Spinal cord (tissue), 10 donors: Measurements from ENCODE around the gene PAGE4. TPM values are rescaled to one million over a fixed set of nuclear protein-coding genes. Genes with fewer than 3 reads are reported as not detected.

Source experiments
- DNase-seq, 6 donors: peaks; one replicate each; pipeline versions ENCODE4 v3.0.0 to v3.0.0-alpha.2; 2013 to 2015; ENCODE audit warnings: low spot score in 6 of 6, low read depth in 4 of 6
- H3K27ac ChIP-seq: one replicate; pipeline ENCODE4 v1.5.1; 2013; ENCODE audit warnings: low read depth, low read length, control low read depth
- H3K27me3 ChIP-seq: one replicate; pipeline ENCODE4 v1.6.1; 2013; ENCODE audit warnings: low read length; ENCODE audit not compliant: control insufficient read depth, insufficient read depth
- H3K36me3 ChIP-seq: one replicate; pipeline ENCODE4 v1.6.1; 2013; ENCODE audit warnings: low read length; ENCODE audit not compliant: control insufficient read depth, insufficient read depth
- H3K4me1 ChIP-seq: one replicate; pipeline ENCODE4 v1.6.1; 2013; ENCODE audit warnings: low read length; ENCODE audit not compliant: control insufficient read depth, insufficient read depth
- H3K4me3 ChIP-seq: one replicate; pipeline ENCODE4 v1.5.1; 2013; ENCODE audit warnings: low read depth, low read length, control low read depth
- H3K9me3 ChIP-seq: one replicate; pipeline ENCODE4 v1.6.1; 2013; ENCODE audit warnings: low read length; ENCODE audit not compliant: control insufficient read depth, insufficient read depth
- WGBS: methylation state at CpG from one replicate; pipeline ENCODE4 v1.1.5; 2013; ENCODE audit warnings: missing lambda C conversion rate; ENCODE audit not compliant: insufficient coverage; 5-methylcytosine and 5-hydroxymethylcytosine counted together
- long read RNA-seq, 4 donors: transcript quantifications; one replicate each; lab custom pipeline, GENCODE V29; 2026
- polyA plus RNA-seq, 2 donors: library from polyadenylated mRNA; unstranded; fragments of 120-200 nt; gene quantifications; one replicate each; pipeline ENCODE4 v1.2.1, GENCODE V29; 2013; ENCODE audit not compliant: insufficient read length in 2 of 2
- total RNA-seq, 2 donors: library from RNA; depleted of rRNA in 1 of 2; stranded (reverse); fragments of 120-200 nt in 1 of 2; fragments of >200 nt in 1 of 2; gene quantifications; one replicate each; pipeline versions ENCODE4 v1.2.3 to v1.2.4, GENCODE V29; 2013 to 2014
- donor health status: healthy.

Gene PAGE4
- under 1 TPM in 1 of 2 donors, not detected in 1; 0.55 TPM for total RNA-seq
- not detected for polyA plus RNA-seq
- long read RNA-seq, donor 1, partial matches to known transcripts = 0 of 1 reads
- long read RNA-seq, donor 1, other reads (novel, unspliced or antisense) = 0 of 1 reads
- long read RNA-seq, donor 2 = 0 reads
- long read RNA-seq, donor 3 = 0 reads
- long read RNA-seq, donor 4 = 0 reads

- 81% methylated on average over 8 of the region's 8 CpGs for WGBS
- H3K4me1 ChIP-seq = no peaks in the 10 kb centered on the region
- H3K36me3 ChIP-seq = no peaks in the 10 kb centered on the region
- no peak for DNase-seq
- H3K4me3 ChIP-seq = no peak within 1 kb of the TSS
- no peak within 1 kb of the TSS for H3K27ac ChIP-seq
- no peaks in the 10 kb centered on the region for H3K9me3 ChIP-seq
- H3K27me3 ChIP-seq = peaks cover 10% of the 10 kb centered on the region
Observed at GRCh38 chrX:49829016-49829415, at the start of gene PAGE4. Gene PAGE4, plus strand, starts transcription at chrX:49829303. Its CDS starts 1,126 bp downstream, at chrX:49830429.

GRCh38 chrX:49784747-49785280 lies 44.3 kb upstream of the PAGE4 start:
- Histone ChIP-seq H3K4me1 (no peaks in the 10 kb centered on the region), H3K27me3 (no peaks in the 10 kb centered on the region), H3K4me3 (no peak overlapping the region), H3K9me3 (no peaks in the 10 kb centered on the region), H3K27ac (no peak overlapping the region), H3K36me3 (no peaks in the 10 kb centered on the region)
- no peak for DNase-seq
- WGBS = 71% methylated on average over 1 of the region's 1 CpG

GRCh38 chrX:49792376-49792775 lies 36.7 kb upstream of the PAGE4 start:
- H3K36me3 ChIP-seq = no peaks in the 10 kb centered on the region
- H3K4me1 ChIP-seq = no peaks in the 10 kb centered on the region
- 38% methylated on average over 1 of the region's 1 CpG for WGBS
- no peak overlapping the region for H3K27ac ChIP-seq
- H3K27me3 ChIP-seq = no peaks in the 10 kb centered on the region
- H3K9me3 ChIP-seq = no peaks in the 10 kb centered on the region
- H3K4me3 ChIP-seq = no peak overlapping the region
- DNase-seq = no peak

GRCh38 chrX:49793686-49794085 lies 35.4 kb upstream of the PAGE4 start:
- Histone ChIP-seq H3K27ac (no peak overlapping the region), H3K27me3 (no peaks in the 10 kb centered on the region), H3K9me3 (no peaks in the 10 kb centered on the region), H3K36me3 (no peaks in the 10 kb centered on the region), H3K4me1 (no peaks in the 10 kb centered on the region), H3K4me3 (no peak overlapping the region)
- DNase-seq = no peak

GRCh38 chrX:49799828-49800227 lies 29.3 kb upstream of the PAGE4 start:
- Histone ChIP-seq H3K27me3 (no peaks in the 10 kb centered on the region), H3K27ac (no peak overlapping the region), H3K4me3 (no peak overlapping the region), H3K36me3 (no peaks in the 10 kb centered on the region), H3K4me1 (no peaks in the 10 kb centered on the region), H3K9me3 (peaks cover 1% of the 10 kb centered on the region)
- WGBS = 100% methylated on average over 1 of the region's 1 CpG
- no peak for DNase-seq

- H3K36me3 ChIP-seq = no peaks in the 10 kb centered on the region
- WGBS = no CpG with 5 or more reads among the region's 1 CpG
- H3K4me3 ChIP-seq = no peak overlapping the region
- H3K27ac ChIP-seq = no peak overlapping the region
- DNase-seq = peak in 2 of 6 donors; percentile 0 to 1
- no peaks in the 10 kb centered on the region for H3K4me1 ChIP-seq
- H3K9me3 ChIP-seq = no peaks in the 10 kb centered on the region
- H3K27me3 ChIP-seq = no peaks in the 10 kb centered on the region
Observed at GRCh38 chrX:49809891-49810632, 19.0 kb upstream of the PAGE4 start.

- Histone ChIP-seq H3K4me3 (no peak overlapping the region), H3K27ac (no peak overlapping the region), H3K36me3 (no peaks in the 10 kb centered on the region), H3K4me1 (no peaks in the 10 kb centered on the region), H3K27me3 (no peaks in the 10 kb centered on the region), H3K9me3 (no peaks in the 10 kb centered on the region)
- no peak for DNase-seq
- WGBS = 67% methylated on average over 4 of the region's 4 CpGs
Observed at GRCh38 chrX:49812177-49812576, 16.9 kb upstream of the PAGE4 start.

GRCh38 chrX:49816435-49816834 lies 12.7 kb upstream of the PAGE4 start:
- H3K4me3 ChIP-seq = no peak overlapping the region
- WGBS = 64% methylated on average over 1 of the region's 4 CpGs

GRCh38 chrX:49838374-49838773 lies 9.3 kb downstream of the PAGE4 start:
- Histone ChIP-seq H3K4me3 (no peak overlapping the region), H3K36me3 (no peaks in the 10 kb centered on the region), H3K27me3 (peaks cover 6% of the 10 kb centered on the region), H3K4me1 (no peaks in the 10 kb centered on the region), H3K9me3 (no peaks in the 10 kb centered on the region), H3K27ac (no peak overlapping the region)
- peak in 5 of 6 donors; percentile 5 to 74 (median 29) for DNase-seq
- 0% methylated on average over 2 of the region's 8 CpGs for whole genome bisulfite sequencing

More at GRCh38 chrX:49816435-49816834, 12.7 kb upstream of the PAGE4 start:
- H3K27ac ChIP-seq = no peak overlapping the region
- no peaks in the 10 kb centered on the region for H3K27me3 ChIP-seq
- no peaks in the 10 kb centered on the region for H3K9me3 ChIP-seq
- no peak for DNase-seq
- H3K36me3 ChIP-seq = no peaks in the 10 kb centered on the region
- no peaks in the 10 kb centered on the region for H3K4me1 ChIP-seq

- Histone ChIP-seq H3K9me3 (no peaks in the 10 kb centered on the region), H3K27me3 (peaks cover 2% of the 10 kb centered on the region), H3K27ac (no peak overlapping the region), H3K4me1 (no peaks in the 10 kb centered on the region), H3K36me3 (no peaks in the 10 kb centered on the region), H3K4me3 (no peak overlapping the region)
- 29% methylated on average over 3 of the region's 3 CpGs for WGBS
- peak; percentile 38 to 95 (median 66) for DNase-seq
Observed at GRCh38 chrX:49840679-49841078, 11.6 kb downstream of the PAGE4 start.
